Lung (tissue), 12 donors: ENCODE results near the gene ROBO1. TPM values are rescaled to one million over a fixed set of nuclear protein-coding genes. Genes with fewer than 3 reads are reported as not detected.

Source experiments
- ATAC-seq: fragments of 200-7000 bp; cut with Tn5 transposase; one replicate; pipeline ENCODE4 v1.9.1; 2020; ENCODE audit warnings: moderate number of reproducible peaks; ENCODE audit not compliant: insufficient read depth, low FRiP score
- DNase-seq, 3 donors: peaks; one replicate each; pipeline ENCODE4 v3.0.0-alpha.2; 2013 to 2017
- H3K27ac ChIP-seq, 2 donors: one replicate each; pipeline ENCODE4 v1.5.1; 2013; ENCODE audit warnings: mild to moderate bottlenecking in 2 of 2, moderate library complexity in 2 of 2, control low read depth in 1 of 2, inconsistent platforms in 1 of 2, low read depth in 1 of 2, low read length in 1 of 2
- H3K27me3 ChIP-seq, 3 donors: one replicate each; pipeline ENCODE4 v1.5.1; 2013; ENCODE audit warnings: low read length in 2 of 3; ENCODE audit not compliant: control insufficient read depth in 3 of 3, insufficient read depth in 3 of 3
- H3K36me3 ChIP-seq, 4 donors: one replicate each; pipeline ENCODE4 v1.5.1; 2013; ENCODE audit warnings: low read length in 4 of 4, mild to moderate bottlenecking in 1 of 4, moderate library complexity in 1 of 4; ENCODE audit not compliant: control insufficient read depth in 4 of 4, insufficient read depth in 4 of 4
- H3K4me1 ChIP-seq, 5 donors: one replicate each; pipeline ENCODE4 v1.5.1; 2013; ENCODE audit warnings: low read length in 5 of 5, mild to moderate bottlenecking in 2 of 5, moderate library complexity in 1 of 5; ENCODE audit not compliant: control insufficient read depth in 5 of 5, insufficient read depth in 5 of 5
- H3K4me3 ChIP-seq: one replicate; pipeline ENCODE4 v1.5.1; 2013; ENCODE audit warnings: mild to moderate bottlenecking, control low read depth, moderate library complexity
- H3K9ac ChIP-seq, 2 donors: one replicate each; pipeline ENCODE4 v1.5.1; 2013; ENCODE audit warnings: low read length in 2 of 2, control low read depth in 1 of 2; ENCODE audit not compliant: insufficient read depth in 1 of 2
- H3K9me3 ChIP-seq, 4 donors: one replicate each; pipeline ENCODE4 v1.5.1; 2013; ENCODE audit warnings: low read length in 3 of 4, mild to moderate bottlenecking in 1 of 4, moderate library complexity in 1 of 4; ENCODE audit not compliant: control insufficient read depth in 4 of 4, insufficient read depth in 3 of 4
- CTCF ChIP-seq: IDR thresholded peaks from 2 replicates; pipeline ENCODE4 v1.5.1; 2012; ENCODE audit warnings: mild to moderate bottlenecking; ENCODE audit errors: control extremely low read depth, extremely low read depth
- WGBS, 2 donors: extraction: QIAGEN DNeasy Blood & Tissue Kit; methylation state at CpG; one replicate each; pipeline ENCODE4 v1.1.7; 2013; 5-methylcytosine and 5-hydroxymethylcytosine counted together
- polyA plus RNA-seq, 2 donors: library from polyadenylated mRNA; stranded (reverse); fragments of 200-250 nt; gene quantifications; one replicate each; pipeline ENCODE4 v1.2.1, GENCODE V29; 2013
- total RNA-seq, 2 donors: library from RNA; depleted of rRNA in 1 of 2; stranded (reverse); fragments of >200 nt in 1 of 2; gene quantifications; one replicate each; pipeline ENCODE4 v1.2.1, GENCODE V29; 2014 to 2021
- donor health status: control.
- donor health status: control.
- donor health status: Bipolar disorder and iron deficiency.
- donor health status: healthy.
- donor health status: DM: yes; HTN: yes; CAD: no.

Gene ROBO1
- total and polyA plus RNA-seq, 4 donors, result 2.6 to 72.6 (median 15.7) TPM

- H3K4me3 ChIP-seq, result no peak overlapping the region
Measured at GRCh38 chr3:79094654-79095053, 673.1 kb downstream of the ROBO1 start.

GRCh38 chr3:79086514-79086913, 681.3 kb downstream of the ROBO1 start:
- no peaks in the 10 kb centered on the region for H3K27me3 ChIP-seq
- ATAC-seq, result peak; percentile 73
- H3K9ac ChIP-seq, result no peak overlapping the region
- H3K9me3 ChIP-seq, result no peaks in the 10 kb centered on the region
- no peak overlapping the region for H3K4me3 ChIP-seq
- WGBS, 2 donors, result 8 to 10% methylated on average over 6 of the region's 6 CpGs
- peaks cover 0 to 6% (median 0%) of the 10 kb centered on the region in 5 donors for H3K4me1 ChIP-seq
- TF ChIP-seq CTCF, result no peak
- DNase-seq, result peak; percentile 46 to 79 (median 74)
- no peak overlapping the region for H3K27ac ChIP-seq
- H3K36me3 ChIP-seq, result no peaks in the 10 kb centered on the region

More at GRCh38 chr3:79094654-79095053, 673.1 kb downstream of the ROBO1 start:
- Histone ChIP-seq H3K4me1 (no peaks in the 10 kb centered on the region), H3K27ac (no peak overlapping the region), H3K36me3 (no peaks in the 10 kb centered on the region), H3K27me3 (no peaks in the 10 kb centered on the region), H3K9ac (no peak overlapping the region), H3K9me3 (peaks cover 0 to 2% (median 0%) of the 10 kb centered on the region in 4 donors)
- ATAC-seq, result no peak
- TF ChIP-seq CTCF, result no peak
- DNase-seq, result no peak

GRCh38 chr3:79085171-79085570, 682.6 kb downstream of the ROBO1 start:
- 82 to 86% methylated on average over 1 of the region's 1 CpG for WGBS, 2 donors
- no peaks in the 10 kb centered on the region for H3K27me3 ChIP-seq
- TF ChIP-seq CTCF, result no peak
- H3K9ac ChIP-seq, result no peak overlapping the region
- no peaks in the 10 kb centered on the region for H3K36me3 ChIP-seq
- ATAC-seq (no peak), DNase-seq (no peak)
- H3K27ac ChIP-seq, result no peak overlapping the region
- H3K9me3 ChIP-seq, result no peaks in the 10 kb centered on the region
- H3K4me1 ChIP-seq, result peaks cover 0 to 7% (median 0%) of the 10 kb centered on the region in 5 donors
- no peak overlapping the region for H3K4me3 ChIP-seq

- peaks cover 0 to 7% (median 0%) of the 10 kb centered on the region in 5 donors for H3K4me1 ChIP-seq
- no peak for DNase-seq
- 68 to 70% methylated on average over 5 of the region's 5 CpGs for WGBS, 2 donors
- H3K27ac ChIP-seq, result no peak overlapping the region
- no peak for ATAC-seq
- H3K9ac ChIP-seq, result no peak overlapping the region
- TF ChIP-seq CTCF, result no peak
- H3K4me3 ChIP-seq, result no peak overlapping the region
- H3K36me3 ChIP-seq, result no peaks in the 10 kb centered on the region
- H3K9me3 ChIP-seq, result no peaks in the 10 kb centered on the region
- no peaks in the 10 kb centered on the region for H3K27me3 ChIP-seq
Measured at GRCh38 chr3:79081335-79081734, 686.5 kb downstream of the ROBO1 start.
